ENCODE results near the gene JAZF1. TPM values are rescaled to one million over a fixed set of nuclear protein-coding genes. Genes with fewer than 3 reads are reported as not detected.
"Not testable (repeated sequence)": the region's sequence is repeated elsewhere in the genome, so short reads cannot be mapped to it uniquely, and the experiment has no call there.

JAZF1 gene
- total RNA-seq, 1 donor from 2014 or later, result 2.8 TPM

GRCh38 chr7:27945058-27945795, 235.4 kb downstream of the JAZF1 start:
- no peak for DNase-seq (ENCODE audit: low read depth in 2 of 2)

GRCh38 chr7:27944643-27945042, 236.0 kb downstream of the JAZF1 start:
- no peak for DNase-seq (ENCODE audit: low read depth in 2 of 2)

- DNase-seq (ENCODE audit: low read depth in 2 of 2), result no peak
These were observed 237.4 kb downstream of the JAZF1 start for GRCh38 chr7:27943241-27943640.

DNA sequence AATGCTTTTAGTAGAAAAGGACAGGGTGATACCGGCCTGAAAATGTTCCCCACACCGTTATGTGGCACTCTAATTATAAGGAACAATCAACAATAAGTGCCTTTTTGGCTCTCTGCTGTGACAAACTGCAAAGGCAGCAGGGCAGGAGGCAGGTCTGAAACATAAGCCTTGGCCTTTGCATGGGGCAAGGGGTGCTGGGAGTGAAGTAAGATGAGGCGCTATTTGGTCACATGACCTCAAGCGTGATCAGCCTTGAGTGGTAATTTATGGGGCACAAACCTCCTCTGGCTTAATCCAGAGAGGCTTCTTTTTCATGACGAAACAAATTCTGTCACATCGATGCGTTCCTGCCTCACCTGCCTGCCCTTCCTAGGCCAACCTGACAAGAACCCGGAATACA, 237.9 kb downstream of the JAZF1 start:
- no peak for DNase-seq (ENCODE audit: low read depth in 2 of 2)

- no peak for DNase-seq (ENCODE audit: low read depth in 2 of 2)
These were observed 239.1 kb downstream of the JAZF1 start for GRCh38 chr7:27941522-27941921.

DNA sequence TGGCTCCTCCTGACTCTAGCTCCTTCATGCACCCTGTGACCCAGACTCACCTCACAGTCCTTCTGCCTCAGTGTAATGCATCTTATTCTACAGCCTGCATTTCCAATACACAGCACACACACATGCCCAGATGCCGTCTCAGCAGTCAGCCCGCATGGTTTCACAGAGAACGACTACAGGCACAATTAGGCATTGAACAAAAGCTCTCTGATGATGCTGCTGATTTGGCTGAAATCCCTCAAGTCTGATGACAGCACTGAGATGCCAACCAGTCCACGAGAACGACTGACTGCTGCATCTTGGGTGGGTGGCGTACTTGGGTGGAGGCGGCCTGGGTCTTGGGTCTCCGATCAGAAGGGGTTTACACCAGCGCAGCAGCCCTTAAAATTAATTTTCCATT, 240.3 kb downstream of the JAZF1 start:
- DNase-seq (ENCODE audit: low read depth in 2 of 2), result no peak

DNA sequence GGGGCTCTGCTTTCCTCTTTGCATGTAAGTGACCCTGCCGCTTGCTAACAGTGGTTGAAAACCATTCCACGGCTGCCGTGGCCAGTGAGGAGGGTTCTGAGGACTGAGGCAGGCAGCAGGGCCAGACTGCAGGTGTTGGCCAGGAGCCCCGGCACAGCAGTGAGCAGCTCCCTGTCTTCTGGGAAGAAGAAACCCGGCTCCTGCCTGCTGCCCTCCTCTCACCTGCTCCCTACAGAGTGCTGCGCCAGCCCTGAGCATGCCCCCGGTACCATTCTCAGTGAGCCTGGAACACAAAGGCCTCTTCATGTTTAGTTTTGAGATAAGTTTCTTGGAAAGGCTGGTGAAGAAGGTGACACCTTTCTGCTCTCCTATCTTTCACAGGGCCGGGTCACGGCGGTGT, 240.7 kb downstream of the JAZF1 start:
- no peak for DNase-seq (ENCODE audit: low read depth in 2 of 2)

- DNase-seq (ENCODE audit: low read depth in 2 of 2), result no peak
These were observed 243.9 kb downstream of the JAZF1 start for GRCh38 chr7:27936768-27937102.

GRCh38 chr7:27936047-27936767, 244.4 kb downstream of the JAZF1 start:
- DNase-seq (ENCODE audit: low read depth in 2 of 2), result no peak

- peak in 1 of 2 donors; percentile 22 for DNase-seq (ENCODE audit: low read depth in 2 of 2)
These were observed 246.7 kb downstream of the JAZF1 start for GRCh38 chr7:27933671-27934565.

GRCh38 chr7:27930910-27931476, 249.6 kb downstream of the JAZF1 start:
- DNase-seq (ENCODE audit: low read depth in 2 of 2), result no peak

DNA sequence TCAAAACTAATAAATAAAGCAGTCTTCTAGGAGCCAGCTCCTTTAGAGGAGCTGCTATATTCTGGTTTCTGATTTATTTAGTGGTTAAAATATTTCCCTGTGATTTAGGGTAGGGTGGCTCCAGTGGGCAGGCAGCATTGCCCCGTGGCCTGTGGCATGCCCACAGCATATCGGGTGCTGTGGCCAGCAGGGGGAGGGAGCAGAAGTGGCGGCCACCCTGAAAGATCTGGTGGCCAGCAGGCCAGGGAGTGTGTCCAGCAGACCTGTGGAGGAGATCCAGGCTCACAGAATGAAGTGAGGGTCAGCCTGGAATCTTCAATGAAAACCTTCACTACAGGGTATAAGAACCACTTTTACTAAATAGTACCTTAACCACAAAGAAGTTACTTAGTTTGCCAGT, 251.5 kb downstream of the JAZF1 start:
- DNase-seq (ENCODE audit: low read depth in 2 of 2), result no peak

GRCh38 chr7:27928001-27928400, 252.6 kb downstream of the JAZF1 start:
- no peak for DNase-seq (ENCODE audit: low read depth in 2 of 2)

GRCh38 chr7:27925573-27926201, 254.9 kb downstream of the JAZF1 start:
- no peak for DNase-seq (ENCODE audit: low read depth in 2 of 2)

DNA sequence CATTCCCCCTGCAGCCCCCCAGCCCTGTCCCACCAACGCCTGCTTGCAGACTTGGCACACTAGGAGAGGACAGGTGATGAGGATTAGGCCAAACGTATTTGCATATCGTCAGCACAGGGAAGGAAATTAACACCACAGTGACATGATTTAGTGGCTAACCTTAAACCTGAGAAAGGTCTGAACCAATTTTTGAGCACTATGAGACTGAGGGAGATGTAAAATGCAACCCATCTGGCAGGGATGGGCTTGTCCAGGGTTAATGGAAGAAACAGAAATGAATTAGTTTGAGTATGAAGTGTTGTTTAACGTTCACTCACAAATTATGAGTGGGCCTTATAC, 257.0 kb downstream of the JAZF1 start:
- DNase-seq (ENCODE audit: low read depth in 2 of 2), result no peak

DNA sequence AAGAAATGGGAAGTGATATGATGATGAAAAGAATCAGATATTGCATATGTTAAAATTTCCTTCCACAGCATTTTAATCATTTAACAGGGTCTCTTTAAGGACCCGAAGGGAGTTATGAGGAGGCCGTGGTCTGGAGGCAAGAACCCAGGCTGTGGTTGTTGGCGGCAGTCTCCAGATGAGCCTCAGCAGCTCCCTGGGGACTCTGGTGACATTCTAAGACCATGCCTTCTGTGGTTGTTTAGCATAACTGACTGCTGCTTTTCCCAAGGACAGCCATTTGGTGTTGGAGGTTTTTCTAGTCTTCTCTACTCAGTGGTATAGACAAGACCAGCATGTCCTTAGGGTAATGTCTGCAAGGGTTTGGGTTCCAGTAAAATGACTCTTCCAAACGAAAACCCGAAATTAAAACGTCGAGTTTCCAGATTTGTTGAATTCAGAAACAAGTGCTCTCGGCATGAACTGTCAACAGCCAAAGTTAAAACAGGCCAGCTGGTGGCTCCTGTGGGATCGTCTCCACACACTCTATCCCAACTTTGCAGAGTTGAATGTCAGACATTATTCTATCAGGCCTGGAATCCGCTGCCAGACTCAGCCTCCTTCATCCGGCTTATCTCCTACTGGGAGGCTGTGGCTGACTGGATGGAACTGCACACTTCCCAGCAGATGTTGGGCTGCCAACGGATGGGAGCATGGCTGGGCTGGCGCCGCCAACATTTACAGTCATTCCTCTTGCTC, 257.5 kb downstream of the JAZF1 start:
- DNase-seq (ENCODE audit: low read depth in 2 of 2), result no peak

DNA sequence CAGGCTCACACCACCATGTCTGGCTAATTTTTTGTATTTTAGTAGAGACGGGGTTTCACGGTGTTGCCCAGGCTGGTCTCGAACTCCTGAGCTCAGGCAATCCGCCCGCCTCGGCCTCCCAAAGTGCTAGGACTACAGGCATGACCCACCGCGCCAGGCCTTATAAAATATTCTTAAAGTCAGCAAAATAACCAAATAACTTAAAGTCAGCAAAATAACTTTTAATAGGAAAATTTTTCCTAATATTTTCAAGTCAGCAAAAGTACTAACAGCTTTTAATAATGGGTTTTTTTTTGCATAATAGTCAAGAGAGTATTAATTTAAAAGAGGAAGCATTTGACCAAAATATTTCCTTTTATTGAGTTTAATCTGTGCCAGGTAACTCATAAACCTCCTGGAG, 258.2 kb downstream of the JAZF1 start:
- DNase-seq (ENCODE audit: low read depth in 2 of 2), result not testable (repeated sequence)

DNA sequence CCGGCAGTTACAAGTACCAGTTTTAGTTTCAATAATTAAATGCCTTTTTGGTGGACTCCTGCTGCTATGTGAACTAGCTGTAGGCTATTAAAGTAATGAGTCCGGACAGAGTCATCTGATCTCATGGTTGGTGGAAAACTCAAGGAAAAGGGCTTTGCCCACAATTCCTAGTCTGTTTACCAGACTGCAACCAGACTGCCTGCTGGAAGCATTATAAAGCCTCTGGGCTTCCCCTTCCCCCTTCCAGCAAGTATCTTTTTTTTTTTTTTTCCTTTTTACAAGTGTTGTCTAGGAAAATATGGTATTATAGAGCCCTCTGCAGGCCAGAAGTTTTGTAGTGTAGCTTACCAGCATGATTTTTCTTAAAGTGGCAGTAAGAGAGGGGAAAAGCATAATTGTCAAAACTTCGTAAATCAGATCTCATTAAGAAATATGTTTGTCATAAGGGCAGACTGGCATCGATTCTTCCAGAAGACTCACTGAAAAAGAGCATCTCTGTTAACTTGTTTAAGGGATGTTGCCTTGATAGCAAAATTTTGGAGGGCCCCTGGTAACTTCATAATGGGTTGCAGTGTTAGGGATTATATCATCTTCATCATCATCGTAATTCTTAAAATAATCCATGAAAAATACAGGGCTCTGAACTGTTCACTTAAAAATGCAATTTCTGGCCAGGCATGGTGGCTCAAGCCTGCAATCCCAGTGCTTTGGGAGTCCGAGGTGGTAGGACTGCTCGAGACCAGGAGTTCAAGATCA, 259.3 kb downstream of the JAZF1 start:
- DNase-seq (ENCODE audit: low read depth in 2 of 2), result peak; percentile 69 to 88

GRCh38 chr7:27920281-27920946, 260.2 kb downstream of the JAZF1 start:
- DNase-seq (ENCODE audit: low read depth in 2 of 2), result no peak

DNA sequence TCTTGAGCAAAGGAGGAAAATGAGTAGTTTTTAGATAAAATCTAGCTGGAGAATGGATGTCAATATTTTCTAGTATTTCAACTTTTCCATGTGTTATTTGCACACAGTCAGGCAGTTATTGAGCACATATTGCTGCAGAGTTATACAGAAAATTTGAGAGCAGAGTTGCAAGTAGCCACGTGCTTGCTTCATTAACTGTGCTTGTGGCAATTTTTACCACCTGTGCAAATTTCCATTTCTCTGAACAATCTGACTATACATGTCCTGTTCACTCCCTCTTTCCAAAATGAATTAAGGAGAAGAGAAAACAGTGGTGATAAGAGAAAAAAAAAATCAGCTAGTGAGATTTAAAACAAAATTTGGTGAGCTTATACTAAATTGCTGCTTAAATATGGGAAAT, 262.1 kb downstream of the JAZF1 start:
- no peak for DNase-seq (ENCODE audit: low read depth in 2 of 2)
